ENCODE measurements around the gene GHR. TPM values are rescaled to one million over a fixed set of nuclear protein-coding genes. Genes with fewer than 3 reads are reported as not detected.

GHR gene
- polyA plus RNA-seq, 1 experiment = 0.63 TPM

DNA sequence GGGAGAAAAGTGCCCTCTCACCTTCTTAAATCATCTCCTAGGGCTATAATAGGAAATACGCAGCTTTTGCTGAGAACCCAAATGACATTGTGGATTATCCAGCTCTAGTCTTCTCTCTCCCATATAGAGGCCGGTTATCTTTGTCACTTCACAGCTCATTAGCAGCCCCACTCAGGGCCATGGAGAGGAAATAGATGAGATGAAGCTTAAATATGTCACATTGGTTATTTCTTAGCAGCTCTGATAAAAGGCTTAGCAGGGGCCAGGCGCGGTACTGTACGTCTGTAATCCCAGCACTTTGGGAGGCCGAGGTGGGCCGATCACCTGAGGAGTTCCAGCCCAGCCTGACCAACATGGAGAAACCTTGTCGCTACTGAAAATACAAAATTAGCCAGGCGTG lies 90.0 kb downstream of the GHR start:
- TF ChIP-seq, protein P1, sequence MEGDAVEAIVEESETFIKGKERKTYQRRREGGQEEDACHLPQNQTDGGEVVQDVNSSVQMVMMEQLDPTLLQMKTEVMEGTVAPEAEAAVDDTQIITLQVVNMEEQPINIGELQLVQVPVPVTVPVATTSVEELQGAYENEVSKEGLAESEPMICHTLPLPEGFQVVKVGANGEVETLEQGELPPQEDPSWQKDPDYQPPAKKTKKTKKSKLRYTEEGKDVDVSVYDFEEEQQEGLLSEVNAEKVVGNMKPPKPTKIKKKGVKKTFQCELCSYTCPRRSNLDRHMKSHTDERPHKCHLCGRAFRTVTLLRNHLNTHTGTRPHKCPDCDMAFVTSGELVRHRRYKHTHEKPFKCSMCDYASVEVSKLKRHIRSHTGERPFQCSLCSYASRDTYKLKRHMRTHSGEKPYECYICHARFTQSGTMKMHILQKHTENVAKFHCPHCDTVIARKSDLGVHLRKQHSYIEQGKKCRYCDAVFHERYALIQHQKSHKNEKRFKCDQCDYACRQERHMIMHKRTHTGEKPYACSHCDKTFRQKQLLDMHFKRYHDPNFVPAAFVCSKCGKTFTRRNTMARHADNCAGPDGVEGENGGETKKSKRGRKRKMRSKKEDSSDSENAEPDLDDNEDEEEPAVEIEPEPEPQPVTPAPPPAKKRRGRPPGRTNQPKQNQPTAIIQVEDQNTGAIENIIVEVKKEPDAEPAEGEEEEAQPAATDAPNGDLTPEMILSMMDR (IDR thresholded peaks at IDR 0.05; ENCODE audit: low read depth, low read length) = no peak
- CTCF ChIA-PET = no interaction called here
- H3K27me3 ChIP-seq (ENCODE audit: control insufficient read depth, insufficient read depth, low read length) = no peaks in the 10 kb centered on the region
- H3K4me3 ChIP-seq (ENCODE audit: low read depth, low read length) = no peak overlapping the region
- no peaks in the 10 kb centered on the region for H3K9me3 ChIP-seq (ENCODE audit: control insufficient read depth, insufficient read depth, low read length)
- POLR2A ChIA-PET = no interaction called here
- no peak for DNase-seq (ENCODE audit: low read depth, low spot score)
- H3K27ac ChIP-seq (ENCODE audit: low read depth, low read length) = no peak overlapping the region

DNA sequence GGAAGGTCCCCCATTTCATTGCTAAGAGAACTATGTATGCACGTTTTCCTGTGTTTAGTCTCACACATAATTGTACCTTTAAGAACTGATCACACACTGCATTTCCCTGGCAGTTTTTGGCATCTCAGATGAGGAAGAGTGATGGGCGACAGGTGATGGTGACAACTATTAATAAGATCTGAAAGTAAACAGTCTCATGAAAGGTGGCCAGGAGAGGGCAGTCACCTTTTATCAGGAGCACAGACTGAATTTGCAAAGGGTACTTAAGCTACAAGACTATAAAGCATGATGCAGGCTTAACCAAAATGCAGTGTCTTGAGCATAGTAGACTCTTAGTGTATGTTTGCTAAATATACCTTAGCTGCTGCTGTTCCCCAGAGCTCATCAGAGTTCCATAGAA lies 91.5 kb downstream of the GHR start:
- Histone ChIP-seq H3K9me3 (ENCODE audit: control insufficient read depth, insufficient read depth, low read length) (no peaks in the 10 kb centered on the region), H3K4me3 (ENCODE audit: low read depth, low read length) (no peak overlapping the region), H3K27me3 (ENCODE audit: control insufficient read depth, insufficient read depth, low read length) (no peaks in the 10 kb centered on the region), H3K27ac (ENCODE audit: low read depth, low read length) (no peak overlapping the region)
- DNase-seq (ENCODE audit: low read depth, low spot score) = no peak
- TF ChIP-seq, protein P1 (IDR thresholded peaks at IDR 0.05; ENCODE audit: low read depth, low read length) = no peak
- CTCF ChIA-PET = interaction anchor here (0.8 kb wide), 1 partner anchor 71 kb away, joined by 3 read pairs; no protein-coding TSS in a partner anchor
- POLR2A ChIA-PET = no interaction called here

DNA sequence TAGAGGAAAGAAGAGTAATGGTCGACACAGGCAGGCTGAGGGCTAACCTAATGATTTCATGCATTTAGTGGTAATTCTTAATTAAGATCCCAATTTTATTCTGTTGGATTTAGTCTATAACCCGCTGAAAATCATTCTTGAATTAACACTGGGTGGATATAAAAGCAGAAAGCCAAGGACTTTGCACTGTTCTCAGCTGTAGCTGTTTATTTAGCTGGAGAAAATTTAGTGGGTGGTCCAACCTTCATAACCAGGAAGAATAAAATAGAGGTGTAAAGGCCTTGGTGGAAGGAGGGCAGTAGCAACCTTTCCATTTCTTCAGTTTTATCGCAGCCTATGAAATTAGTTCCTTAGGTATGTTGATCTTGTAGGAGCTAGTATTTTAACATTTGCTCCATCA lies 92.3 kb downstream of the GHR start:
- POLR2A ChIA-PET = no interaction called here
- DNase-seq (ENCODE audit: low read depth, low spot score) = no peak
- Histone ChIP-seq H3K27me3 (ENCODE audit: control insufficient read depth, insufficient read depth, low read length) (no peaks in the 10 kb centered on the region), H3K4me3 (ENCODE audit: low read depth, low read length) (no peak overlapping the region), H3K27ac (ENCODE audit: low read depth, low read length) (no peak overlapping the region), H3K9me3 (ENCODE audit: control insufficient read depth, insufficient read depth, low read length) (no peaks in the 10 kb centered on the region)
- TF ChIP-seq, protein P1 (IDR thresholded peaks at IDR 0.05; ENCODE audit: low read depth, low read length) = no peak
- CTCF ChIA-PET = interaction anchor here (0.8 kb wide), 1 partner anchor 70 kb away, joined by 3 read pairs; no protein-coding TSS in a partner anchor

DNA sequence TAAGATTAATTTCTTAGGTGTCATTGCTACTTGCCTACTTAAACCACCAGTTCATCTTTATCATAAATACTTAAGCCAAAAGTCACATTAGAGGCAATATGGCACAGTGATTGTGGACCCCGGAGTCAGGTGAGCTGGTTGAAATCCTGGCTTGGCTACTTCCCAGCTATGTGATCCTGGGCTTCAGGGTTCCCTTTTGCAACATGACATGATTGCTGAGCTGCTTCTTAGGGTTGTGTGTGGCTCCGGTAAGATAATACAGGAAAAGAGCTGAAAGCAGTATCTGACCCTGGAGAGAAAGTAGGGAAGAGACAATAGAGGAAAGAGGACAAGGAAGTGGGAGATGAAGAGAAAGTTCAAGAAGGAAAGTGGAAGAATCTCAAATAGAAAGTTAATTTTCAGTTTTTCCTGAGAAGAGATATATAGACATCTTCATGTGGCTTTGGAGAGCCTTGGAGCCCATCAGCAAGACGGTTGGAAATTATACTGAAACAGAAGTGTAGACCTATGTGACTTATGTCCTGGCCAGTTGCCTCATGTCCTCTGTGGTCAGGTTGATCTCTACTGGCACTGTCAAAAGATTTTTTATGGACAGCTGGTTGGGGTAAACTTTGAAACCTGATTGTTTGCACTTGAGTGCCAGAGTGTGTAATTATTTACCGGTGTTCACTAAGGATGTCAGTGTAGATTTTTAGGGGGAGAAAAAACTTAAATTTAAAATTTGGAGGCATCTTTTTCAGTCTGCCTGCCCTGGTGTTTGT lies 93.2 kb downstream of the GHR start:
- no peak overlapping the region for H3K4me3 ChIP-seq (ENCODE audit: low read depth, low read length)
- TF ChIP-seq, protein P1 (IDR thresholded peaks at IDR 0.05; ENCODE audit: low read depth, low read length) = no peak
- ChIA-PET POLR2A (no interaction called here), CTCF (no interaction called here)
- no peak overlapping the region for H3K27ac ChIP-seq (ENCODE audit: low read depth, low read length)
- no peaks in the 10 kb centered on the region for H3K27me3 ChIP-seq (ENCODE audit: control insufficient read depth, insufficient read depth, low read length)
- H3K9me3 ChIP-seq (ENCODE audit: control insufficient read depth, insufficient read depth, low read length) = no peaks in the 10 kb centered on the region
- DNase-seq (ENCODE audit: low read depth, low spot score) = no peak

DNA sequence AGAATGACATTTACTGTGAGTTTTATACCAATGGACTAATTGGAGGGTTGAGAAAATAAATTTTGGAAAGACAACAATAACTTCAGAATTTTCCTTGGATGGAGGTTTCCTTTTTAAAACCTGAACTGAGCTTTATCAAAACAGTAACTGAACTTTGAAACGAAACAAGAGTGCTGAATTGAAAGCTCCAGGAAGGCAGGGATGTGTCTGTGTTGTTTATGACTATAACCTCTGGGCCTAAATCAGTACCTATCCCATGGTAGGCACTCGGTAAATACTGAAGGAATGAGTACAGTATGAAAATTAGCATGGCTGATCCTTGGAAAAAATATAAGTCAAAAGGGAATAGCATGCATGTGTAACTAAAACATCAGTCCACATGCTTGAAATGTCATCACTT lies 93.9 kb downstream of the GHR start:
- H3K27ac ChIP-seq (ENCODE audit: low read depth, low read length) = no peak overlapping the region
- ChIA-PET CTCF (no interaction called here), POLR2A (no interaction called here)
- H3K9me3 ChIP-seq (ENCODE audit: control insufficient read depth, insufficient read depth, low read length) = no peaks in the 10 kb centered on the region
- no peaks in the 10 kb centered on the region for H3K27me3 ChIP-seq (ENCODE audit: control insufficient read depth, insufficient read depth, low read length)
- TF ChIP-seq, protein P1 (IDR thresholded peaks at IDR 0.05; ENCODE audit: low read depth, low read length) = no peak
- no peak for DNase-seq (ENCODE audit: low read depth, low spot score)
- H3K4me3 ChIP-seq (ENCODE audit: low read depth, low read length) = no peak overlapping the region
